Measurements from ENCODE around the gene TBC1D5.

DNA sequence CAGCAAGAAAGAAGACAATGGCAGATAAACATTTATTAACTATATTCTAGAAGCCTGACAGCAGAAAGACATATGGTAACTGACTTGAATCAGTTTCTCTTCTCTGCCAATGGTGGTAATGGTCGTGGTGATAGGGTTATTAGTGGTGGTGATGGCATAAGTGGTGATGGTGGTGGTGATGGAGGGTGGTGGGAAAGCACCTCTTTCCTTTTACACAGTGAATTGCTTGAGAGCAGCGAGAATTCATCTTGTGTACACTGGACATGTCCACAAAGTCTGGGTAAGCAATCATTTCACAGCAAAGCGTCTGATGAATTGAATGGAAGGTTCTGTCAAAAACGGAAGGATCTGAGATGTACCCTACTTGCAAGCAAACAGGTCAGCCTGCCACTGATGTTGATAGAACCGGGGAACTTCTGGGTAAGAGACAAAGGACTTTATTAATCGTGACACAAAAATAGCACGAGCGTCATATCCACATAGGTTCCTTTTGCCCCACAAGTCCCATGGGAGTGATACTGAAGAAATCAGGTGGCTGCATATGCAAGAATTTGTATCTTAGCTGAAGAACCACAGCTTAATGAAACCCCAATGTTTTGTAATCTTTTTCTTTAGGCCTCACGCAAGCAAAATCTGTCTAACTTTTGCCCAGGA lies 23.5 kb upstream of the TBC1D5 start:
- TF ChIP-seq, protein P1, sequence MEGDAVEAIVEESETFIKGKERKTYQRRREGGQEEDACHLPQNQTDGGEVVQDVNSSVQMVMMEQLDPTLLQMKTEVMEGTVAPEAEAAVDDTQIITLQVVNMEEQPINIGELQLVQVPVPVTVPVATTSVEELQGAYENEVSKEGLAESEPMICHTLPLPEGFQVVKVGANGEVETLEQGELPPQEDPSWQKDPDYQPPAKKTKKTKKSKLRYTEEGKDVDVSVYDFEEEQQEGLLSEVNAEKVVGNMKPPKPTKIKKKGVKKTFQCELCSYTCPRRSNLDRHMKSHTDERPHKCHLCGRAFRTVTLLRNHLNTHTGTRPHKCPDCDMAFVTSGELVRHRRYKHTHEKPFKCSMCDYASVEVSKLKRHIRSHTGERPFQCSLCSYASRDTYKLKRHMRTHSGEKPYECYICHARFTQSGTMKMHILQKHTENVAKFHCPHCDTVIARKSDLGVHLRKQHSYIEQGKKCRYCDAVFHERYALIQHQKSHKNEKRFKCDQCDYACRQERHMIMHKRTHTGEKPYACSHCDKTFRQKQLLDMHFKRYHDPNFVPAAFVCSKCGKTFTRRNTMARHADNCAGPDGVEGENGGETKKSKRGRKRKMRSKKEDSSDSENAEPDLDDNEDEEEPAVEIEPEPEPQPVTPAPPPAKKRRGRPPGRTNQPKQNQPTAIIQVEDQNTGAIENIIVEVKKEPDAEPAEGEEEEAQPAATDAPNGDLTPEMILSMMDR (IDR thresholded peaks at IDR 0.05; ENCODE audit: control extremely low read depth in 1 of 3, insufficient read depth in 1 of 3, low read depth in 1 of 3, low read length in 3 of 3), result no peak
- TF ChIP-seq CBX8 (IDR thresholded peaks at IDR 0.05; ENCODE audit: borderline replicate concordance, low read depth, low read length) (no peak), EZH2 (IDR thresholded peaks at IDR 0.05; ENCODE audit: low read depth, low read length, severe bottlenecking) (no peak), POLR2AphosphoS5 (IDR thresholded peaks at IDR 0.05; ENCODE audit: low read depth, low read length) (no peak), TAF1 (IDR thresholded peaks at IDR 0.05; ENCODE audit: low read depth, low read length) (no peak), BRCA1 (IDR thresholded peaks at IDR 0.05; ENCODE audit: low read depth, low read length) (no peak), CREB1 (IDR thresholded peaks at IDR 0.05) (no peak), RFX5 (IDR thresholded peaks at IDR 0.05; ENCODE audit: borderline replicate concordance, low read depth, low read length) (no peak), JUND (IDR thresholded peaks at IDR 0.05; ENCODE audit: low read length) (no peak), POLR2A (IDR thresholded peaks at IDR 0.05; ENCODE audit: control extremely low read depth in 1 of 2, low read depth in 2 of 2, low read length in 2 of 2) (no peak), KDM1A (IDR thresholded peaks at IDR 0.05; ENCODE audit: borderline replicate concordance, low read length) (no peak), ASH2L (IDR thresholded peaks at IDR 0.05; ENCODE audit: low read length) (no peak), PHF8 (conservative IDR thresholded peaks at IDR 0.05; ENCODE audit: low read depth, low read length) (no peak)
- TF ChIP-seq, protein P2, sequence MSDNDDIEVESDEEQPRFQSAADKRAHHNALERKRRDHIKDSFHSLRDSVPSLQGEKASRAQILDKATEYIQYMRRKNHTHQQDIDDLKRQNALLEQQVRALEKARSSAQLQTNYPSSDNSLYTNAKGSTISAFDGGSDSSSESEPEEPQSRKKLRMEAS (IDR thresholded peaks at IDR 0.05), result no peak
